Measurements from ENCODE around the gene SARM1.

- TF ChIP-seq EZH2 (optimal IDR thresholded peaks at IDR 0.05; ENCODE audit: low read depth, low read length) (no peak), EZH2phosphoT487 (IDR thresholded peaks at IDR 0.05; ENCODE audit: low read length) (no peak)
- TF ChIP-seq, protein P1, sequence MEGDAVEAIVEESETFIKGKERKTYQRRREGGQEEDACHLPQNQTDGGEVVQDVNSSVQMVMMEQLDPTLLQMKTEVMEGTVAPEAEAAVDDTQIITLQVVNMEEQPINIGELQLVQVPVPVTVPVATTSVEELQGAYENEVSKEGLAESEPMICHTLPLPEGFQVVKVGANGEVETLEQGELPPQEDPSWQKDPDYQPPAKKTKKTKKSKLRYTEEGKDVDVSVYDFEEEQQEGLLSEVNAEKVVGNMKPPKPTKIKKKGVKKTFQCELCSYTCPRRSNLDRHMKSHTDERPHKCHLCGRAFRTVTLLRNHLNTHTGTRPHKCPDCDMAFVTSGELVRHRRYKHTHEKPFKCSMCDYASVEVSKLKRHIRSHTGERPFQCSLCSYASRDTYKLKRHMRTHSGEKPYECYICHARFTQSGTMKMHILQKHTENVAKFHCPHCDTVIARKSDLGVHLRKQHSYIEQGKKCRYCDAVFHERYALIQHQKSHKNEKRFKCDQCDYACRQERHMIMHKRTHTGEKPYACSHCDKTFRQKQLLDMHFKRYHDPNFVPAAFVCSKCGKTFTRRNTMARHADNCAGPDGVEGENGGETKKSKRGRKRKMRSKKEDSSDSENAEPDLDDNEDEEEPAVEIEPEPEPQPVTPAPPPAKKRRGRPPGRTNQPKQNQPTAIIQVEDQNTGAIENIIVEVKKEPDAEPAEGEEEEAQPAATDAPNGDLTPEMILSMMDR (IDR thresholded peaks at IDR 0.05; ENCODE audit: low read length) = no peak
Observed at GRCh38 chr17:28390563-28390962, 19.1 kb downstream of the SARM1 start.
